ENCODE data around the gene SNAP47. TPM values are rescaled to one million over a fixed set of nuclear protein-coding genes. Genes with fewer than 3 reads are reported as not detected.

The SNAP47 gene
- total RNA-seq, 2 experiments from 2014 or later, result 30.9 to 32.5 TPM

Other genes starting within 250 kb of the SNAP47 start
- gene ZNF678, start 171.9 kb upstream of the SNAP47 start, total RNA-seq, result 1 to 10 TPM; 6.5 to 7.4 TPM
- gene JMJD4, start 133 bp upstream of the SNAP47 start, total RNA-seq, result 10 to 100 TPM; 15.2 to 16.1 TPM
- not detected for gene PRSS38, start 80.2 kb downstream of the SNAP47 start, total RNA-seq
- gene WNT9A, start 212.5 kb downstream of the SNAP47 start, total RNA-seq, result under 1 TPM; 0.07 to 0.12 TPM